GF-D8 (cell line): Measurements from ENCODE around the gene ENDOU.

Experiments used
- DNase-seq: peaks from one replicate; lab custom pipeline; 2025; lab: John Stamatoyannopoulos, UW

Gene ENDOU

GRCh38 chr12:47744005-47744651, 18.8 kb upstream of the ENDOU start:
- DNase-seq = no peak

- DNase-seq = no peak
These were observed 18.1 kb upstream of the ENDOU start for GRCh38 chr12:47743311-47743860.

GRCh38 chr12:47742253-47742825, 17.0 kb upstream of the ENDOU start:
- DNase-seq = no peak

- DNase-seq = peak; percentile 70
These were observed 16.0 kb upstream of the ENDOU start for GRCh38 chr12:47741340-47741703.

- no peak for DNase-seq
These were observed 15.5 kb upstream of the ENDOU start for GRCh38 chr12:47740606-47741339.

- no peak for DNase-seq
These were observed 14.7 kb upstream of the ENDOU start for GRCh38 chr12:47739979-47740378.

GRCh38 chr12:47739297-47739696, 14.0 kb upstream of the ENDOU start:
- no peak for DNase-seq

- DNase-seq = no peak
These were observed 12.8 kb upstream of the ENDOU start for GRCh38 chr12:47737936-47738594.

GRCh38 chr12:47736877-47737676, 11.8 kb upstream of the ENDOU start:
- no peak for DNase-seq

GRCh38 chr12:47736216-47736615, 10.9 kb upstream of the ENDOU start:
- no peak for DNase-seq

- no peak for DNase-seq
These were observed 10.4 kb upstream of the ENDOU start for GRCh38 chr12:47735649-47736048.

- DNase-seq = no peak
These were observed 9.6 kb upstream of the ENDOU start for GRCh38 chr12:47734725-47735480.

GRCh38 chr12:47733142-47733541, 7.9 kb upstream of the ENDOU start:
- DNase-seq = no peak

- no peak for DNase-seq
These were observed 7.2 kb upstream of the ENDOU start for GRCh38 chr12:47732504-47732903.

- DNase-seq = no peak
These were observed 6.4 kb upstream of the ENDOU start for GRCh38 chr12:47731723-47732122.

- DNase-seq = no peak
These were observed 5.1 kb upstream of the ENDOU start for GRCh38 chr12:47730341-47730744.

GRCh38 chr12:47729233-47729632, 3.9 kb upstream of the ENDOU start:
- DNase-seq = no peak

- no peak for DNase-seq
These were observed 603 bp upstream of the ENDOU start for GRCh38 chr12:47725893-47726292.

GRCh38 chr12:47722941-47723631, 2.2 kb downstream of the ENDOU start:
- no peak for DNase-seq

- no peak for DNase-seq
These were observed 3.0 kb downstream of the ENDOU start for GRCh38 chr12:47722136-47722834.
